K562 (cell line): ENCODE data around the gene RUNX1.

ENCODE experiments used
- ERF ChIP-seq: fragments of 450-650 bp; formaldehyde crosslinking; IDR thresholded peaks from 2 replicates; pipeline ENCODE4 v1.4.0; 2020; ENCODE audit warnings: mild to moderate bottlenecking, mixed read lengths
- HNRNPLL ChIP-seq: fragments of 200-400 bp; formaldehyde crosslinking; IDR thresholded peaks from 2 replicates; pipeline ENCODE4 v1.6.1; 2017; ENCODE audit warnings: low read length, low read depth, mild to moderate bottlenecking; ENCODE audit not compliant: poor library complexity, severe bottlenecking
- NFIC ChIP-seq: fragments of 450-650 bp; IDR thresholded peaks from 2 replicates; pipeline ENCODE4 v1.6.1; 2017; ENCODE audit warnings: mild to moderate bottlenecking, inconsistent platforms
- SPI1 ChIP-seq: IDR thresholded peaks from 2 replicates; pipeline ENCODE4 v1.6.1; 2011; ENCODE audit warnings: low read depth, low read length, control low read depth, borderline replicate concordance
- ZBTB7A ChIP-seq: IDR thresholded peaks from 2 replicates; pipeline ENCODE4 v1.6.1; 2011; ENCODE audit warnings: low read depth, mild to moderate bottlenecking, low read length, moderate library complexity, borderline replicate concordance; ENCODE audit not compliant: control insufficient read depth
- ZNF318 ChIP-seq, 2 experiments: fragments of 450-650 bp; IDR thresholded peaks; 2 replicates each; pipeline ENCODE4 v1.6.1; 2016; ENCODE audit warnings: mild to moderate bottlenecking in 2 of 2, borderline replicate concordance in 1 of 2, low read depth in 1 of 2, moderate library complexity in 1 of 2

GRCh38 chr21:34925597-34925996 lies 123.5 kb downstream of the RUNX1 start:
- TF ChIP-seq NFIC (no peak), ZNF318 (IDR thresholded peaks at IDR 0.05; ENCODE audit: borderline replicate concordance in 1 of 2, low read depth in 1 of 2) (no peak), ERF (CRISPR knock-in tag) (no peak), ZBTB7A (no peak), SPI1 (no peak), HNRNPLL (no peak)
